ENCODE data around the gene KNOP1. TPM values are rescaled to one million over a fixed set of nuclear protein-coding genes. Genes with fewer than 3 reads are reported as not detected.

KNOP1 gene
- polyA plus RNA-seq, 1 experiment, result 5.0 TPM

- Histone ChIP-seq H3K27me3 (ENCODE audit: control insufficient read depth, insufficient read depth, low read length) (no peaks in the 10 kb centered on the region), H3K36me3 (ENCODE audit: control insufficient read depth, insufficient read depth, low read length) (no peaks in the 10 kb centered on the region), H3K4me3 (ENCODE audit: low read depth, low read length) (no peak overlapping the region)
- DNase-seq (ENCODE audit: low read depth), result no peak
- no peak for TF ChIP-seq CTCF (IDR thresholded peaks at IDR 0.05; ENCODE audit: insufficient read depth, low read depth, low read length)
- ChIA-PET POLR2A (no interaction called here), CTCF (no interaction called here)
These were observed 28.5 kb upstream of the KNOP1 start for GRCh38 chr16:19746561-19746960.

GRCh38 chr16:19745286-19746010, 27.4 kb upstream of the KNOP1 start:
- ChIA-PET CTCF (interaction anchor here (0.7 kb wide), 1 partner anchor 11 kb away, joined by 3 read pairs; no protein-coding TSS in a partner anchor), POLR2A (no interaction called here)
- peak; percentile 13 for DNase-seq (ENCODE audit: low read depth)
- Histone ChIP-seq H3K27me3 (ENCODE audit: control insufficient read depth, insufficient read depth, low read length) (no peaks in the 10 kb centered on the region), H3K36me3 (ENCODE audit: control insufficient read depth, insufficient read depth, low read length) (no peaks in the 10 kb centered on the region), H3K4me3 (ENCODE audit: low read depth, low read length) (no peak overlapping the region)
- no peak for TF ChIP-seq CTCF (IDR thresholded peaks at IDR 0.05; ENCODE audit: insufficient read depth, low read depth, low read length)

GRCh38 chr16:19744670-19745069, 26.6 kb upstream of the KNOP1 start:
- Histone ChIP-seq H3K4me3 (ENCODE audit: low read depth, low read length) (no peak overlapping the region), H3K36me3 (ENCODE audit: control insufficient read depth, insufficient read depth, low read length) (no peaks in the 10 kb centered on the region), H3K27me3 (ENCODE audit: control insufficient read depth, insufficient read depth, low read length) (no peaks in the 10 kb centered on the region)
- POLR2A ChIA-PET, result no interaction called here
- no peak for DNase-seq (ENCODE audit: low read depth)
- no peak for TF ChIP-seq CTCF (IDR thresholded peaks at IDR 0.05; ENCODE audit: insufficient read depth, low read depth, low read length)
- CTCF ChIA-PET, result no interaction called here

GRCh38 chr16:19743816-19744159, 25.8 kb upstream of the KNOP1 start:
- no peaks in the 10 kb centered on the region for H3K36me3 ChIP-seq (ENCODE audit: control insufficient read depth, insufficient read depth, low read length)
- POLR2A ChIA-PET, result no interaction called here
- CTCF ChIA-PET, result interaction anchor here (0.5 to 1.5 kb wide), 3 partner anchors 15 to 30 kb away, joined by 3 to 5 read pairs (median 4); no protein-coding TSS in a partner anchor
- H3K27me3 ChIP-seq (ENCODE audit: control insufficient read depth, insufficient read depth, low read length), result no peaks in the 10 kb centered on the region
- no peak for DNase-seq (ENCODE audit: low read depth)
- H3K4me3 ChIP-seq (ENCODE audit: low read depth, low read length), result no peak overlapping the region
- TF ChIP-seq CTCF (IDR thresholded peaks at IDR 0.05; ENCODE audit: insufficient read depth, low read depth, low read length), result no peak

GRCh38 chr16:19741354-19741753, 23.3 kb upstream of the KNOP1 start:
- Histone ChIP-seq H3K27me3 (ENCODE audit: control insufficient read depth, insufficient read depth, low read length) (no peaks in the 10 kb centered on the region), H3K36me3 (ENCODE audit: control insufficient read depth, insufficient read depth, low read length) (no peaks in the 10 kb centered on the region), H3K4me3 (ENCODE audit: low read depth, low read length) (no peak overlapping the region)
- POLR2A ChIA-PET, result no interaction called here
- CTCF ChIA-PET, result no interaction called here
- no peak for TF ChIP-seq CTCF (IDR thresholded peaks at IDR 0.05; ENCODE audit: insufficient read depth, low read depth, low read length)
- no peak for DNase-seq (ENCODE audit: low read depth)

All from BJ (cell line).